Measurements from ENCODE around the gene LMNB1.

LMNB1 gene

GRCh38 chr5:126855266-126855665, 78.3 kb downstream of the LMNB1 start:
- no peak for DNase-seq (ENCODE audit: low read depth)

GRCh38 chr5:126857472-126858410, 80.8 kb downstream of the LMNB1 start:
- DNase-seq (ENCODE audit: low read depth): no peak

GRCh38 chr5:126858441-126858840, 81.5 kb downstream of the LMNB1 start:
- DNase-seq (ENCODE audit: low read depth): no peak

- no peak for DNase-seq (ENCODE audit: low read depth)
These were observed 86.5 kb downstream of the LMNB1 start for GRCh38 chr5:126863402-126863801.

- no peak for DNase-seq (ENCODE audit: low read depth)
These were observed 87.2 kb downstream of the LMNB1 start for GRCh38 chr5:126864042-126864688.

GRCh38 chr5:126865299-126865698, 88.4 kb downstream of the LMNB1 start:
- DNase-seq (ENCODE audit: low read depth): no peak

- no peak for DNase-seq (ENCODE audit: low read depth)
These were observed 90.1 kb downstream of the LMNB1 start for GRCh38 chr5:126866851-126867636.

GRCh38 chr5:126868338-126869004, 91.5 kb downstream of the LMNB1 start:
- DNase-seq (ENCODE audit: low read depth): no peak

GRCh38 chr5:126869005-126869451, 92.1 kb downstream of the LMNB1 start:
- DNase-seq (ENCODE audit: low read depth): no peak

- DNase-seq (ENCODE audit: low read depth): no peak
These were observed 94.5 kb downstream of the LMNB1 start for GRCh38 chr5:126871441-126871840.

GRCh38 chr5:126872561-126873354, 95.8 kb downstream of the LMNB1 start:
- DNase-seq (ENCODE audit: low read depth): no peak

GRCh38 chr5:126875303-126875785, 98.4 kb downstream of the LMNB1 start:
- DNase-seq (ENCODE audit: low read depth): no peak

GRCh38 chr5:126877602-126878001, 100.7 kb downstream of the LMNB1 start:
- DNase-seq (ENCODE audit: low read depth): no peak

GRCh38 chr5:126878085-126878484, 101.1 kb downstream of the LMNB1 start:
- DNase-seq (ENCODE audit: low read depth): no peak

- DNase-seq (ENCODE audit: low read depth): no peak
These were observed 101.7 kb downstream of the LMNB1 start for GRCh38 chr5:126878634-126879033.

- no peak for DNase-seq (ENCODE audit: low read depth)
These were observed 105.1 kb downstream of the LMNB1 start for GRCh38 chr5:126881821-126882600.

- DNase-seq (ENCODE audit: low read depth): no peak
These were observed 106.8 kb downstream of the LMNB1 start for GRCh38 chr5:126883564-126884245.

- no peak for DNase-seq (ENCODE audit: low read depth)
These were observed 107.4 kb downstream of the LMNB1 start for GRCh38 chr5:126884269-126884819.

All from stimulated activated CD8-positive, alpha-beta memory T cell treated with anti-CD3 and anti-CD28 coated beads, Interleukin-15, amount 100 ng/mL, for 1 hour (primary cell).